ENCODE data around the gene PKP4. TPM values are rescaled to one million over a fixed set of nuclear protein-coding genes. Genes with fewer than 3 reads are reported as not detected.
"Not testable (repeated sequence)": the region's sequence is repeated elsewhere in the genome, so short reads cannot be mapped to it uniquely, and the experiment has no call there.

The PKP4 gene
- total and polyA plus RNA-seq, 2 of the 8 experiments (the other 6 are each of a cell fraction or from before 2014, with no cell fraction given) = 48.2 to 88.0 TPM

DNA sequence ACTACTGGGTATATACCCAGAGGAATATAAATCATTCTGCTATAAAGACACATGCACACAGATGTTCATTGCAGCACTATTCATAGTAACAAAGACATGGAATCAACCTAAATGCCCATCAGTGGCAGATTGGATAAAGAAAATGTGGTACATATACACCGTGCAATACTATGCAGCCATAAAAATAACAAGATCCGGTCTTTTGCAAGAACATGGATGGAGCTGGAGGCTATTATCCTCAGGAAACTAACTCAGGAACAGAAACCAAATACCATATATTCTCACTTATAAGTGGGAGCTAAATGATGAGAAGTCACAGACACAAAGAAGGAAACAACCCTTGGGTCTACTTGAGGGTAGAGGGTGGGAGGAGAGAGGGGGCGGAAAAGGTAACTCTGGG, 16.5 kb downstream of the PKP4 start:
- not testable (repeated sequence) for H3K36me3 ChIP-seq (ENCODE audit: control insufficient read depth in 2 of 4, insufficient read depth in 4 of 4, low read length in 3 of 4); H3K18ac ChIP-seq (ENCODE audit: extremely low read depth, low read length); H4K91ac ChIP-seq (replicated peaks; ENCODE audit: insufficient read length, low read length); H2BK5ac ChIP-seq (ENCODE audit: low read depth, low read length); H3K23me2 ChIP-seq (ENCODE audit: low read depth, low read length); H3K23ac ChIP-seq (ENCODE audit: insufficient read length); H3K9me3 ChIP-seq (ENCODE audit: insufficient read depth in 2 of 2, low read depth in 1 of 2, low read length in 1 of 2); H3K79me1 ChIP-seq (ENCODE audit: low read depth, low read length); H3K56ac ChIP-seq (replicated peaks; ENCODE audit: insufficient read length, low read depth, low read length); DNase-seq (ENCODE audit: low read depth in 1 of 2, low spot score in 2 of 2); H3K4me2 ChIP-seq (ENCODE audit: insufficient read depth in 1 of 2, low read depth in 2 of 2, low read length in 2 of 2); H2AK5ac ChIP-seq (ENCODE audit: low read depth, low read length); FAIRE-seq; H3K4ac ChIP-seq (replicated peaks; ENCODE audit: insufficient read length, low read depth, low read length); H2BK12ac ChIP-seq (ENCODE audit: low read depth, low read length); H3K4me1 ChIP-seq (replicated peaks in 1 of 4; ENCODE audit: control insufficient read depth in 3 of 4, insufficient read depth in 4 of 4, low read length in 3 of 4); H4K5ac ChIP-seq (ENCODE audit: insufficient read length, low read depth, low read length); H3K4me3 ChIP-seq (ENCODE audit: extremely low read depth in 1 of 4, insufficient read depth in 2 of 4, low read depth in 3 of 4, low read length in 4 of 4); H2BK15ac ChIP-seq (ENCODE audit: low read length); H4K8ac ChIP-seq (ENCODE audit: extremely low read depth, insufficient read depth, low read length); H2AFZ ChIP-seq (ENCODE audit: low read length); H2BK120ac ChIP-seq (replicated peaks; ENCODE audit: low read depth, low read length); H2BK20ac ChIP-seq (ENCODE audit: low read length); H3K14ac ChIP-seq (ENCODE audit: insufficient read length); H3K27me3 ChIP-seq (replicated peaks in 1 of 4; ENCODE audit: control insufficient read depth in 3 of 4, extremely low read depth in 1 of 4, insufficient read depth in 3 of 4, low read length in 3 of 4); H3K27ac ChIP-seq (ENCODE audit: low read depth, low read length); H3K9ac ChIP-seq (replicated peaks in 1 of 4; ENCODE audit: extremely low read depth in 1 of 4, low read depth in 3 of 4, low read length in 3 of 4)
- CTCF ChIA-PET (ENCODE audit: partially characterized antibody) = interaction anchor here (0.7 to 7.1 kb wide), 12 partner anchors 9 to 293 kb away, joined by 3 to 58 read pairs (median 3); no protein-coding TSS in a partner anchor
- 88% methylated on average over 3 of the region's 3 CpGs; no CpG with 5 or more reads in 1 of the 2 experiments for WGBS, 2 experiments (ENCODE audit: extremely low coverage in 1 of 2, insufficient coverage in 1 of 2, insufficient read length in 1 of 2, insufficient replicate concordance in 2 of 2, low coverage in 1 of 2, low lambda C conversion rate in 2 of 2, missing lambda C conversion rate in 1 of 2)
- POLR2A ChIA-PET (ENCODE audit: partially characterized antibody) = interaction anchor here (0.9 to 4.3 kb wide), 3 partner anchors 10 to 15 kb away, joined by 3 to 12 read pairs (median 3); no protein-coding TSS in a partner anchor
- H3K79me2 ChIP-seq (ENCODE audit: control insufficient read depth in 1 of 2, insufficient read depth in 2 of 2, low read length in 2 of 2) = peaks cover 0 to 57% of the 10 kb centered on the region in 2 experiments; a peak in 2 of 4 replicates
- H4K20me1 ChIP-seq (replicated peaks in 1 of 2; ENCODE audit: control insufficient read depth in 1 of 2, insufficient read depth in 2 of 2, low read length in 2 of 2) = peaks cover 4 to 11% of the 10 kb centered on the region in 2 experiments
